K562 (cell line): ENCODE measurements around the gene DNAJB13. TPM values are rescaled to one million over a fixed set of nuclear protein-coding genes. Genes with fewer than 3 reads are reported as not detected.

ENCODE experiments used
- COPS2 ChIP-seq: fragments of 450-650 bp; conservative IDR thresholded peaks from 2 replicates; pipeline ENCODE4 v1.6.1; 2016; ENCODE audit warnings: mild to moderate bottlenecking, moderate library complexity
- ELF2 ChIP-seq: fragments of 250-450 bp; sonication (Bioruptor Pico); IDR thresholded peaks from 2 replicates; pipeline ENCODE4 v1.5.0; 2021; ENCODE audit warnings: mild to moderate bottlenecking
- FOXA3 ChIP-seq, 2 experiments: fragments of 450-650 bp in 1 of 2; sonication (generic) in 1 of 2; formaldehyde crosslinking; IDR thresholded peaks in 1 of 2; conservative IDR thresholded peaks in 1 of 2; 2 replicates each; pipeline versions ENCODE4 v1.4.0 to v1.8.0; 2020 to 2022; ENCODE audit warnings: mild to moderate bottlenecking in 2 of 2, missing genetic modification reagents in 1 of 2
- GABPB1 ChIP-seq: sonication (generic); formaldehyde crosslinking; IDR thresholded peaks from 2 replicates; pipeline ENCODE4 v1.8.0; 2022; ENCODE audit warnings: mild to moderate bottlenecking, missing genetic modification reagents
- HDAC3 ChIP-seq: fragments of 450-650 bp; IDR thresholded peaks from 2 replicates; pipeline ENCODE4 v1.6.1; 2018; ENCODE audit warnings: borderline replicate concordance, mild to moderate bottlenecking, moderate library complexity; ENCODE audit not compliant: partially characterized antibody
- JUN ChIP-seq, 2 experiments: sonication (generic) in 1 of 2; formaldehyde crosslinking in 1 of 2; IDR thresholded peaks; 2 replicates each; pipeline versions ENCODE4 v1.6.1 to v1.8.0; 2012 to 2022; ENCODE audit warnings: borderline replicate concordance in 2 of 2, mild to moderate bottlenecking in 2 of 2, improper control_type of control experiment in 1 of 2, low read depth in 1 of 2, low read length in 1 of 2, missing genetic modification reagents in 1 of 2
- NFATC3 ChIP-seq: fragments of 450-650 bp; IDR thresholded peaks from 2 replicates; pipeline ENCODE4 v1.6.1; 2017; ENCODE audit warnings: mild to moderate bottlenecking
- ZKSCAN3 ChIP-seq: fragments of 250-450 bp; sonication (Bioruptor Pico); IDR thresholded peaks from 2 replicates; pipeline ENCODE4 v1.4.0; 2020
- ZKSCAN8 ChIP-seq: fragments of 200-800 bp; sonication (Bioruptor generic); IDR thresholded peaks from 2 replicates; pipeline ENCODE4 v1.6.1; 2016; ENCODE audit warnings: missing genetic modification characterization, missing compliant biosample characterization
- ZNF644 ChIP-seq: fragments of 200-800 bp; sonication (Bioruptor generic); IDR thresholded peaks from 2 replicates; pipeline ENCODE4 v1.6.1; 2016; ENCODE audit warnings: low read depth, missing genetic modification characterization, missing compliant biosample characterization
- ZNF717 ChIP-seq: fragments of 250-450 bp; sonication (Bioruptor Pico); IDR thresholded peaks from 2 replicates; pipeline ENCODE4 v1.5.0; 2021
- polyA plus RNA-seq, 8 experiments: library from polyadenylated mRNA; depleted of rRNA in 4 of 8; stranded (reverse) in 5 of 8; unstranded in 3 of 8; fragments of >200 nt; fragmentation: Nextera tagmentation in 2 of 8; fragmentation: Illumina TruSeq in 1 of 8; extraction: Ambion mirVana in 2 of 8; extraction: Trizol in 1 of 8; gene quantifications; 2 replicates each; pipeline versions ENCODE4 v1.2.1 to v1.2.3, GENCODE V29; 2011 to 2014; ENCODE audit warnings: inconsistent platforms in 1 of 8, missing spikeins in 1 of 8
- total RNA-seq, 7 experiments: library from RNA; depleted of rRNA in 6 of 7; stranded (reverse); fragments of >200 nt in 6 of 7; fragmentation: Illumina TruSeq in 2 of 7; extraction: Trizol in 2 of 7; gene quantifications; 2 replicates each; pipeline versions ENCODE4 v1.2.1 to v1.2.3, GENCODE V29; 2011 to 2021; ENCODE audit warnings: low replicate concordance in 1 of 7
- TF ChIP-seq, protein P1 (sequence below), 2 experiments: fragments of 450-650 bp; conservative IDR thresholded peaks; 2 replicates each; pipeline ENCODE4 v1.6.1; 2017; ENCODE audit warnings: mild to moderate bottlenecking in 2 of 2, moderate library complexity in 2 of 2
- TF ChIP-seq, protein P2 (sequence below): fragments of 250-450 bp; sonication (Bioruptor Pico); IDR thresholded peaks from 2 replicates; pipeline ENCODE4 v1.8.0; 2022; ENCODE audit warnings: moderate library complexity, mild to moderate bottlenecking, inconsistent platforms
- TF ChIP-seq, protein P3 (sequence below): sonication (generic); formaldehyde crosslinking; IDR thresholded peaks from 2 replicates; pipeline ENCODE4 v1.8.0; 2022; ENCODE audit warnings: mild to moderate bottlenecking, missing genetic modification reagents
- TF ChIP-seq, protein P4 (sequence below): fragments of 450-650 bp; IDR thresholded peaks from 2 replicates; pipeline ENCODE4 v1.7.0; 2016; ENCODE audit warnings: borderline replicate concordance
- TF ChIP-seq, protein P5 (sequence below): fragments of 450-650 bp; IDR thresholded peaks from 2 replicates; pipeline ENCODE4 v1.6.1; 2016; ENCODE audit warnings: antibody characterized with exemption

The DNAJB13 gene
- total and polyA plus RNA-seq, 9 of the 15 experiments (the other 6 are each of a cell fraction or from before 2014, with no cell fraction given): 0.14 TPM; not detected in 8

- TF ChIP-seq, protein P1, sequence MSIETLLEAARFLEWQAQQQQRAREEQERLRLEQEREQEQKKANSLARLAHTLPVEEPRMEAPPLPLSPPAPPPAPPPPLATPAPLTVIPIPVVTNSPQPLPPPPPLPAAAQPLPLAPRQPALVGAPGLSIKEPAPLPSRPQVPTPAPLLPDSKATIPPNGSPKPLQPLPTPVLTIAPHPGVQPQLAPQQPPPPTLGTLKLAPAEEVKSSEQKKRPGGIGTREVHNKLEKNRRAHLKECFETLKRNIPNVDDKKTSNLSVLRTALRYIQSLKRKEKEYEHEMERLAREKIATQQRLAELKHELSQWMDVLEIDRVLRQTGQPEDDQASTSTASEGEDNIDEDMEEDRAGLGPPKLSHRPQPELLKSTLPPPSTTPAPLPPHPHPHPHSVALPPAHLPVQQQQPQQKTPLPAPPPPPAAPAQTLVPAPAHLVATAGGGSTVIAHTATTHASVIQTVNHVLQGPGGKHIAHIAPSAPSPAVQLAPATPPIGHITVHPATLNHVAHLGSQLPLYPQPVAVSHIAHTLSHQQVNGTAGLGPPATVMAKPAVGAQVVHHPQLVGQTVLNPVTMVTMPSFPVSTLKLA (conservative IDR thresholded peaks at IDR 0.05): peak; percentile 60 to 68; a peak in 2 of 4 replicates
- peak in 1 of 2 experiments; percentile 15; a peak in 1 of 4 replicates for TF ChIP-seq FOXA3 (CRISPR knock-in tag; conservative IDR thresholded peaks at IDR 0.05 in 1 of 2, IDR thresholded peaks at IDR 0.05 in 1 of 2)
- TF ChIP-seq ZKSCAN3 (CRISPR knock-in tag): no peak
- no peak for TF ChIP-seq HDAC3
- TF ChIP-seq COPS2: no peak
- TF ChIP-seq GABPB1 (CRISPR knock-in tag): no peak
- TF ChIP-seq, protein P2, sequence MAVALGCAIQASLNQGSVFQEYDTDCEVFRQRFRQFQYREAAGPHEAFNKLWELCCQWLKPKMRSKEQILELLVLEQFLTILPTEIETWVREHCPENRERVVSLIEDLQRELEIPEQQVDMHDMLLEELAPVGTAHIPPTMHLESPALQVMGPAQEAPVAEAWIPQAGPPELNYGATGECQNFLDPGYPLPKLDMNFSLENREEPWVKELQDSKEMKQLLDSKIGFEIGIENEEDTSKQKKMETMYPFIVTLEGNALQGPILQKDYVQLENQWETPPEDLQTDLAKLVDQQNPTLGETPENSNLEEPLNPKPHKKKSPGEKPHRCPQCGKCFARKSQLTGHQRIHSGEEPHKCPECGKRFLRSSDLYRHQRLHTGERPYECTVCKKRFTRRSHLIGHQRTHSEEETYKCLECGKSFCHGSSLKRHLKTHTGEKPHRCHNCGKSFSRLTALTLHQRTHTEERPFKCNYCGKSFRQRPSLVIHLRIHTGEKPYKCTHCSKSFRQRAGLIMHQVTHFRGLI (CRISPR knock-in tag): peak; percentile 2; the same call in 1 of the 2 replicates
- TF ChIP-seq ZNF644: peak; percentile 78; the same call in 1 of the 2 replicates
- TF ChIP-seq, protein P3, sequence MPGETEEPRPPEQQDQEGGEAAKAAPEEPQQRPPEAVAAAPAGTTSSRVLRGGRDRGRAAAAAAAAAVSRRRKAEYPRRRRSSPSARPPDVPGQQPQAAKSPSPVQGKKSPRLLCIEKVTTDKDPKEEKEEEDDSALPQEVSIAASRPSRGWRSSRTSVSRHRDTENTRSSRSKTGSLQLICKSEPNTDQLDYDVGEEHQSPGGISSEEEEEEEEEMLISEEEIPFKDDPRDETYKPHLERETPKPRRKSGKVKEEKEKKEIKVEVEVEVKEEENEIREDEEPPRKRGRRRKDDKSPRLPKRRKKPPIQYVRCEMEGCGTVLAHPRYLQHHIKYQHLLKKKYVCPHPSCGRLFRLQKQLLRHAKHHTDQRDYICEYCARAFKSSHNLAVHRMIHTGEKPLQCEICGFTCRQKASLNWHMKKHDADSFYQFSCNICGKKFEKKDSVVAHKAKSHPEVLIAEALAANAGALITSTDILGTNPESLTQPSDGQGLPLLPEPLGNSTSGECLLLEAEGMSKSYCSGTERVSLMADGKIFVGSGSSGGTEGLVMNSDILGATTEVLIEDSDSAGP (CRISPR knock-in tag): no peak
- peak; percentile 77; the same call in 1 of the 2 replicates for TF ChIP-seq ZKSCAN8
- TF ChIP-seq, protein P4, sequence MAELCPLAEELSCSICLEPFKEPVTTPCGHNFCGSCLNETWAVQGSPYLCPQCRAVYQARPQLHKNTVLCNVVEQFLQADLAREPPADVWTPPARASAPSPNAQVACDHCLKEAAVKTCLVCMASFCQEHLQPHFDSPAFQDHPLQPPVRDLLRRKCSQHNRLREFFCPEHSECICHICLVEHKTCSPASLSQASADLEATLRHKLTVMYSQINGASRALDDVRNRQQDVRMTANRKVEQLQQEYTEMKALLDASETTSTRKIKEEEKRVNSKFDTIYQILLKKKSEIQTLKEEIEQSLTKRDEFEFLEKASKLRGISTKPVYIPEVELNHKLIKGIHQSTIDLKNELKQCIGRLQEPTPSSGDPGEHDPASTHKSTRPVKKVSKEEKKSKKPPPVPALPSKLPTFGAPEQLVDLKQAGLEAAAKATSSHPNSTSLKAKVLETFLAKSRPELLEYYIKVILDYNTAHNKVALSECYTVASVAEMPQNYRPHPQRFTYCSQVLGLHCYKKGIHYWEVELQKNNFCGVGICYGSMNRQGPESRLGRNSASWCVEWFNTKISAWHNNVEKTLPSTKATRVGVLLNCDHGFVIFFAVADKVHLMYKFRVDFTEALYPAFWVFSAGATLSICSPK: no peak; the same call in 1 of the 2 replicates
- TF ChIP-seq, protein P5, sequence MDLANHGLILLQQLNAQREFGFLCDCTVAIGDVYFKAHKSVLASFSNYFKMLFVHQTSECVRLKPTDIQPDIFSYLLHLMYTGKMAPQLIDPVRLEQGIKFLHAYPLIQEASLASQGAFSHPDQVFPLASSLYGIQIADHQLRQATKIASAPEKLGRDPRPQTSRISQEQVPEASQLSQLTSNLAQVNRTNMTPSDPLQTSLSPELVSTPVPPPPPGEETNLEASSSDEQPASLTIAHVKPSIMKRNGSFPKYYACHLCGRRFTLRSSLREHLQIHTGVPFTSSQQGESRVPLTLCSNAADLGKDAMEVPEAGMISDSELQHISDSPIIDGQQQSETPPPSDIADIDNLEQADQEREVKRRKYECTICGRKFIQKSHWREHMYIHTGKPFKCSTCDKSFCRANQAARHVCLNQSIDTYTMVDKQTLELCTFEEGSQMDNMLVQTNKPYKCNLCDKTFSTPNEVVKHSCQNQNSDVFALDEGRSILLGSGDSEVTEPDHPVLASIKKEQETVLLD: 0 out of 2 replicates have a peak, but pooled peaks have one; percentile 31
- TF ChIP-seq ELF2: no peak
- no peak for TF ChIP-seq NFATC3
- no peak for TF ChIP-seq JUN (IDR thresholded peaks at IDR 0.05; ENCODE audit: borderline replicate concordance, low read depth, low read length)
- TF ChIP-seq JUN (CRISPR knock-in tag; IDR thresholded peaks at IDR 0.05; ENCODE audit: borderline replicate concordance): peak; percentile 12; the same call in 1 of the 2 replicates
- 0 out of 2 replicates have a peak, but pooled peaks have one; percentile 14 for TF ChIP-seq ZNF717 (CRISPR knock-in tag)
These were observed 33.1 kb downstream of the DNAJB13 start (continued) for GRCh38 chr11:73983741-73984538.
